HepG2 (cell line): Measurements from ENCODE around the gene APC2. TPM values are rescaled to one million over a fixed set of nuclear protein-coding genes. Genes with fewer than 3 reads are reported as not detected.

Experiments used
- ATAC-seq: fragments of 200-7000 bp; cut with Tn5 transposase; 3 replicates; pipeline ENCODE4 v1.9.1; 2020; ENCODE audit warnings: mild to moderate bottlenecking, moderate library complexity
- BruUV-seq: library from RNA; stranded (reverse); fragments of 400-500 nt; replicated peaks from 2 replicates; lab custom pipeline; 2021; lab: Mats Ljungman, UMichigan
- CTCF ChIA-PET: fragments of 300-600 bp; formaldehyde crosslinking; extraction: SDS; loops from one replicate; lab custom pipeline; 2021; ENCODE audit warnings: low total read pairs, inconsistent platforms, low intra/inter-chr PET ratio; lab: Yijun Ruan, JAX
- POLR2A ChIA-PET: fragments of 350-600 bp; sonication (Branson Sonifier 250); formaldehyde crosslinking; loops from one replicate; lab custom pipeline; 2020; ENCODE audit warnings: antibody characterized with exemption, inconsistent platforms; lab: Yijun Ruan, JAX
- DNase-seq: peaks from one replicate; pipeline ENCODE4 v3.0.0-alpha.2; 2015; ENCODE audit warnings: low spot score
- FAIRE-seq: peaks from 3 replicates; lab custom pipeline; 2011; peaks lifted over from hg19 to GRCh38; lab: Jason Lieb, UNC
- H2AFZ ChIP-seq: one replicate; pipeline ENCODE4 v1.6.1; 2011; ENCODE audit warnings: low read length, inconsistent platforms
- H3K27ac ChIP-seq: fragments of 300-600 bp; 3 replicates; pipeline ENCODE4 v1.8.0; 2011; ENCODE audit warnings: mixed run types, mild to moderate bottlenecking, mixed read lengths, low read length, inconsistent platforms; ENCODE audit not compliant: insufficient read depth; ENCODE audit errors: extremely low read length
- H3K27me3 ChIP-seq, 2 experiments: fragments of 200-600 bp in 1 of 2; 2 replicates in 1 of 2; 3 replicates in 1 of 2; pipeline versions ENCODE4 v1.6.0 to v1.8.0; 2011; ENCODE audit warnings: low read length in 2 of 2, mild to moderate bottlenecking in 2 of 2, moderate library complexity in 2 of 2, inconsistent platforms in 1 of 2; ENCODE audit not compliant: insufficient read depth in 2 of 2, control insufficient read depth in 1 of 2
- H3K36me3 ChIP-seq, 2 experiments: fragments of 200-600 bp in 1 of 2; replicated peaks in 1 of 2; 2 replicates in 1 of 2; 3 replicates in 1 of 2; pipeline versions ENCODE4 v1.5.1 to v1.8.0; 2011; ENCODE audit warnings: low read length in 2 of 2, inconsistent platforms in 1 of 2; ENCODE audit not compliant: insufficient read depth in 2 of 2, control insufficient read depth in 1 of 2
- H3K4me1 ChIP-seq: 2 replicates; pipeline ENCODE4 v1.5.1; 2012; ENCODE audit warnings: low read length, inconsistent platforms; ENCODE audit not compliant: insufficient read depth
- H3K4me2 ChIP-seq: 2 replicates; pipeline ENCODE4 v1.6.0; 2011; ENCODE audit warnings: low read depth, low read length, inconsistent platforms
- H3K4me3 ChIP-seq, 3 experiments: fragments of 200-600 bp in 1 of 3; sonication (generic), shearing (Covaris generic) in 1 of 3; replicated peaks in 1 of 3; 2 replicates each; pipeline ENCODE4 v1.5.1; 2011 to 2016; ENCODE audit warnings: low read length in 3 of 3, inconsistent platforms in 2 of 3, low read depth in 2 of 3, mild to moderate bottlenecking in 2 of 3, control low read depth in 1 of 3, mixed read lengths in 1 of 3; ENCODE audit not compliant: insufficient read depth in 1 of 3
- H3K79me2 ChIP-seq: one replicate; pipeline ENCODE4 v1.6.1; 2011; ENCODE audit warnings: low read length, inconsistent platforms; ENCODE audit not compliant: insufficient read depth
- H3K9ac ChIP-seq: 2 replicates; pipeline ENCODE4 v1.6.0; 2011; ENCODE audit warnings: mild to moderate bottlenecking, low read depth, low read length, inconsistent platforms; ENCODE audit not compliant: insufficient read depth
- H3K9me3 ChIP-seq: 2 replicates; pipeline ENCODE4 v1.5.1; 2012; ENCODE audit warnings: mild to moderate bottlenecking, low read length
- H4K20me1 ChIP-seq: 2 replicates; pipeline ENCODE4 v1.6.0; 2011; ENCODE audit warnings: inconsistent platforms, mild to moderate bottlenecking, low read length, moderate library complexity; ENCODE audit not compliant: insufficient read depth
- ETV6 ChIP-seq: sonication (generic); formaldehyde crosslinking; conservative IDR thresholded peaks from 2 replicates; pipeline ENCODE4 v1.4.0; 2020; ENCODE audit warnings: missing genetic modification reagents
- GRHL1 ChIP-seq: sonication (generic); formaldehyde crosslinking; conservative IDR thresholded peaks from 2 replicates; pipeline ENCODE4 v1.8.0; 2022; ENCODE audit warnings: missing genetic modification reagents
- KLF12 ChIP-seq: sonication (generic); formaldehyde crosslinking; IDR thresholded peaks from 2 replicates; pipeline ENCODE4 v1.4.0; 2020; ENCODE audit warnings: missing genetic modification reagents, borderline replicate concordance
- KMT2A ChIP-seq: sonication (generic); formaldehyde crosslinking; IDR thresholded peaks from 2 replicates; pipeline ENCODE4 v1.4.0; 2020; ENCODE audit warnings: missing genetic modification reagents
- MTA1 ChIP-seq: sonication (generic); formaldehyde crosslinking; IDR thresholded peaks from 2 replicates; pipeline ENCODE4 v1.4.0; 2020; ENCODE audit warnings: missing genetic modification reagents, mild to moderate bottlenecking, borderline replicate concordance
- MTF2 ChIP-seq: sonication (generic); formaldehyde crosslinking; IDR thresholded peaks from 2 replicates; pipeline ENCODE4 v1.5.0; 2020; ENCODE audit warnings: missing genetic modification reagents, borderline replicate concordance
- TFE3 ChIP-seq: IDR thresholded peaks from 2 replicates; pipeline ENCODE4 v1.6.1; 2016
- THAP7 ChIP-seq: sonication (generic); formaldehyde crosslinking; IDR thresholded peaks from 2 replicates; pipeline ENCODE4 v1.8.1; 2023; ENCODE audit warnings: mild to moderate bottlenecking, missing genetic modification reagents
- ZHX1 ChIP-seq: sonication (generic); formaldehyde crosslinking; IDR thresholded peaks from 2 replicates; pipeline ENCODE4 v1.8.1; 2022; ENCODE audit warnings: low read depth, mild to moderate bottlenecking, missing genetic modification reagents
- ZNF276 ChIP-seq: sonication (generic); formaldehyde crosslinking; IDR thresholded peaks from 2 replicates; pipeline ENCODE4 v1.4.0; 2020; ENCODE audit warnings: mild to moderate bottlenecking, low read depth, missing genetic modification reagents
- ZNF296 ChIP-seq: sonication (generic); formaldehyde crosslinking; conservative IDR thresholded peaks from 2 replicates; pipeline ENCODE4 v1.5.0; 2020; ENCODE audit warnings: mild to moderate bottlenecking, missing genetic modification reagents
- ZNF343 ChIP-seq: sonication (generic); formaldehyde crosslinking; IDR thresholded peaks from 2 replicates; pipeline ENCODE4 v1.4.0; 2020; ENCODE audit warnings: mild to moderate bottlenecking, missing genetic modification reagents
- ZNF503 ChIP-seq: sonication (generic); formaldehyde crosslinking; IDR thresholded peaks from 2 replicates; pipeline ENCODE4 v1.4.0; 2020; ENCODE audit warnings: missing genetic modification reagents
- ZNF557 ChIP-seq: sonication (generic); formaldehyde crosslinking; IDR thresholded peaks from 2 replicates; pipeline ENCODE4 v1.4.0; 2020; ENCODE audit warnings: missing genetic modification reagents
- ZSCAN12 ChIP-seq: sonication (generic); formaldehyde crosslinking; IDR thresholded peaks from 2 replicates; pipeline ENCODE4 v1.9.0; 2021; ENCODE audit warnings: mild to moderate bottlenecking, missing genetic modification reagents
- WGBS: methylation state at CpG from one replicate; pipeline ENCODE4 v1.1.6; 2017; ENCODE audit warnings: low lambda C conversion rate; 5-methylcytosine and 5-hydroxymethylcytosine counted together
- in situ Hi-C: cut with HindIII; loops from 2 replicates; pipeline ENCODE4 v1.10.0; 2017; ENCODE audit warnings: low pct_unique_long_range_greater_than_20kb; ENCODE audit not compliant: extremely low pct_ligation_motif_present
- intact Hi-C: fragments of 100-400 bp; cut with micrococcal nuclease; formaldehyde crosslinking; loops from one replicate; pipeline ENCODE4 v1.10.0; 2022; ENCODE audit not compliant: unreplicated experiment
- polyA plus RNA-seq, 8 experiments: library from polyadenylated mRNA; depleted of rRNA in 3 of 8; stranded (reverse) in 7 of 8; unstranded in 1 of 8; fragments of >200 nt; fragmentation: Illumina TruSeq in 4 of 8; extraction: Trizol in 4 of 8; gene quantifications; 2 replicates each; pipeline versions ENCODE4 v1.2.1 to v1.2.3, GENCODE V29; 2011 to 2016; ENCODE audit warnings: low read depth in 4 of 8, missing spikeins in 1 of 8, mixed read lengths in 1 of 8; ENCODE audit not compliant: insufficient read depth in 1 of 8
- total RNA-seq, 5 experiments: library from RNA; depleted of rRNA; stranded (reverse); fragments of >200 nt; fragmentation: Illumina TruSeq; extraction: Trizol; gene quantifications; 2 replicates each; pipeline ENCODE4 v1.2.3, GENCODE V29; 2016; ENCODE audit warnings: low read depth in 1 of 5

APC2 gene
- total and polyA plus RNA-seq, 2 of the 13 experiments (the other 11 are each of a cell fraction or from before 2014, with no cell fraction given) = 0.08 to 0.22 TPM

GRCh38 chr19:1425902-1426301, 24.0 kb upstream of the APC2 start:
- DNase-seq = no peak
- no peak overlapping the region for H3K9ac ChIP-seq
- intact Hi-C loops = no loop called here
- no peak overlapping the region for H3K27ac ChIP-seq
- no peak overlapping the region for H3K4me2 ChIP-seq
- WGBS = 96% methylated on average over 12 of the region's 14 CpGs
- no peak overlapping the region for H3K4me3 ChIP-seq
- peaks cover 15% of the 10 kb centered on the region for H4K20me1 ChIP-seq
- no TSS peak for BruUV-seq
- peaks cover 31 to 76% of the 10 kb centered on the region in 2 experiments for H3K36me3 ChIP-seq
- no peak overlapping the region for H2AFZ ChIP-seq
- H3K4me1 ChIP-seq = peaks cover 41% of the 10 kb centered on the region
- no peaks in the 10 kb centered on the region for H3K27me3 ChIP-seq
- CTCF ChIA-PET = no interaction called here
- no peaks in the 10 kb centered on the region for H3K9me3 ChIP-seq
- no peak for ATAC-seq
- POLR2A ChIA-PET = no interaction called here
- FAIRE-seq = no peak
- peaks cover 33% of the 10 kb centered on the region for H3K79me2 ChIP-seq
- in situ Hi-C loops = no loop called here
- TF ChIP-seq ZNF503 = no peak
- no peak for TF ChIP-seq KMT2A (CRISPR knock-in tag)
- no peak for TF ChIP-seq GRHL1 (CRISPR knock-in tag)
- TF ChIP-seq ZNF343 = no peak
- no peak for TF ChIP-seq THAP7 (CRISPR knock-in tag)
- TF ChIP-seq ETV6 (CRISPR knock-in tag) = no peak
- TF ChIP-seq ZNF276 (CRISPR knock-in tag) = no peak
- no peak for TF ChIP-seq ZHX1 (CRISPR knock-in tag)
- TF ChIP-seq MTF2 (CRISPR knock-in tag) = no peak
- TF ChIP-seq KLF12 (CRISPR knock-in tag) = no peak
- no peak for TF ChIP-seq ZNF296 (CRISPR knock-in tag)
- no peak for TF ChIP-seq MTA1 (CRISPR knock-in tag)
- TF ChIP-seq ZSCAN12 (CRISPR knock-in tag) = no peak
- TF ChIP-seq TFE3 = no peak
- no peak for TF ChIP-seq ZNF557 (CRISPR knock-in tag)
